Activated T-cell treated with anti-CD3 and anti-CD28 coated beads, Interleukin-2, amount 50 U/mL, for 72 hours (primary cell): Measurements from ENCODE around the gene NPLOC4. TPM values are rescaled to one million over a fixed set of nuclear protein-coding genes. Genes with fewer than 3 reads are reported as not detected.

Source experiments
- ATAC-seq, 2 donors: fragments of 150-1000 bp; cut with Tn5 transposase; replicated peaks in 1 of 2; 2 replicates each; pipeline ENCODE4 v1.10.0; 2021; ENCODE audit warnings: moderate library complexity in 2 of 2, mild to moderate bottlenecking in 1 of 2
- DNase-seq, 2 donors: peaks; one replicate each; pipeline ENCODE4 v3.0.0; 2021 to 2022; ENCODE audit warnings: mixed read lengths in 1 of 2
- H3K27ac Mint-ChIP-seq: one replicate; pipeline ENCODE4 v1.8.0; 2022; ENCODE audit warnings: mild to moderate bottlenecking, moderate library complexity, mixed read lengths
- H3K27me3 Mint-ChIP-seq: one replicate; pipeline ENCODE4 v1.8.0; 2022; ENCODE audit warnings: low read depth, mixed read lengths
- H3K36me3 Mint-ChIP-seq, 2 donors: one replicate each; pipeline ENCODE4 v1.8.0; 2022; ENCODE audit warnings: mixed read lengths in 2 of 2, mild to moderate bottlenecking in 1 of 2; ENCODE audit not compliant: insufficient read depth in 2 of 2
- H3K4me1 Mint-ChIP-seq: one replicate; pipeline ENCODE4 v1.8.0; 2022; ENCODE audit warnings: low read depth, mixed read lengths
- H3K4me3 Mint-ChIP-seq, 2 donors: one replicate each; pipeline ENCODE4 v1.8.0; 2022; ENCODE audit warnings: mild to moderate bottlenecking in 2 of 2, mixed read lengths in 2 of 2, moderate library complexity in 2 of 2
- H3K9me3 Mint-ChIP-seq, 2 donors: one replicate each; pipeline ENCODE4 v1.8.0; 2022; ENCODE audit warnings: mixed read lengths in 2 of 2
- total RNA-seq, 2 donors: library from RNA; stranded (reverse); gene quantifications; one replicate each; pipeline ENCODE4 v1.2.3, GENCODE V29; 2022

Gene NPLOC4
- total RNA-seq, 2 donors from 2014 or later = 89.7 to 107 TPM

DNA sequence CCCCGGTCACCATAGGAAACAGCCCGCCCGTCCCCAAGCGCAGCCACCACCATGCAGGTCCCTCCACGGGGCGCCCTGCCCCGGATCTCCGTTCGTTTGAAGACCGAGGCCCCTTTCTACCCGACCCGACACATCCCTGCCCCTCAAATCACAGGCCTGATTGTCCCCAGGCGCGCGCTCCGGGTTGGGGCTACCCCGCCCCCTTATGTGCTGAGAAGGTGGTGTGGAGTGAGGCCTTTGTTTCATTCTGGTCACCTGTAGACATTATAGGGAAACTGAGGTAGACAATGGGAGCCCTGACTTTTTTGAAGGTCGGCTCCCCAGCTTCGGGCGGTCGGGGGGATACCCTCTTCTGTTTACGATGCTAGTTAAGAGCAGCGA lies 123.5 kb downstream of the NPLOC4 start:
- H3K4me1 Mint-ChIP-seq = peaks cover 45% of the 10 kb centered on the region
- peak; percentile 32 to 49 for ATAC-seq

GRCh38 chr17:81512562-81513371 lies 124.1 kb downstream of the NPLOC4 start, which contains the start of gene ACTG1:
Gene ACTG1, minus strand, starts transcription at chr17:81512799. Its CDS starts 445 bp downstream, at chr17:81512354.
- ATAC-seq (peak; percentile 61 to 63), DNase-seq (peak; percentile 92 to 95)
- Mint-ChIP-seq H3K9me3 (no peaks in the 10 kb centered on the region), H3K27ac (peak within 1 kb of the TSS; percentile 99), H3K4me1 (peaks cover 45% of the 10 kb centered on the region), H3K27me3 (no peaks in the 10 kb centered on the region), H3K36me3 (peaks cover 31 to 34% of the 10 kb centered on the region in 2 donors), H3K4me3 (peak within 1 kb of the TSS; percentile 99 to 100)

More for the DNA sequence above, 123.5 kb downstream of the NPLOC4 start:
- peak overlapping the region; percentile 75 for H3K27ac Mint-ChIP-seq
- DNase-seq = peak; percentile 78 to 86
- no peaks in the 10 kb centered on the region for H3K27me3 Mint-ChIP-seq
- no peaks in the 10 kb centered on the region for H3K9me3 Mint-ChIP-seq
- peak overlapping the region; percentile 85 to 92 for H3K4me3 Mint-ChIP-seq
- peaks cover 31 to 34% of the 10 kb centered on the region in 2 donors for H3K36me3 Mint-ChIP-seq

GRCh38 chr17:81511804-81512561 lies 124.9 kb downstream of the NPLOC4 start:
- ATAC-seq = peak in 1 of 2 donors; percentile 2
- H3K4me3 Mint-ChIP-seq = peak overlapping the region; percentile 99 to 100
- peak; percentile 53 to 56 for DNase-seq
- no peaks in the 10 kb centered on the region for H3K9me3 Mint-ChIP-seq
- H3K27me3 Mint-ChIP-seq = no peaks in the 10 kb centered on the region
- H3K36me3 Mint-ChIP-seq = peaks cover 31 to 36% of the 10 kb centered on the region in 2 donors
- peaks cover 47% of the 10 kb centered on the region for H3K4me1 Mint-ChIP-seq
- peak overlapping the region; percentile 99 for H3K27ac Mint-ChIP-seq

DNA sequence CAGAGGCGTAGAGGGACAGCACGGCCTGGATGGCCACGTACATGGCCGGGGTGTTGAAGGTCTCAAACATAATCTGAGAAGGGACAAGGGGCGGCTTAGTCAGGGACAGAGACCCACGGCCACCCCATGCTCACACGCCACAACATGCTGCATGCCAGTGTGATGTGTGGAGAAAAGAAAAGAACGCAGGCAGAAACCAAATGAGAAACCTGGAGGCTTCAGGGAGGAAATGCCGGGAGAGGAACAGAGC lies 125.4 kb downstream of the NPLOC4 start:
- Mint-ChIP-seq H3K4me1 (peaks cover 44% of the 10 kb centered on the region), H3K4me3 (peak overlapping the region; percentile 99 to 100), H3K27ac (peak overlapping the region; percentile 99), H3K9me3 (no peaks in the 10 kb centered on the region), H3K36me3 (peaks cover 31 to 36% of the 10 kb centered on the region in 2 donors), H3K27me3 (no peaks in the 10 kb centered on the region)
- no peak for DNase-seq
- ATAC-seq = no peak

GRCh38 chr17:81510785-81511553 lies 125.9 kb downstream of the NPLOC4 start:
- ATAC-seq = no peak

GRCh38 chr17:81509972-81510784 lies 126.7 kb downstream of the NPLOC4 start:
- H3K27ac Mint-ChIP-seq = peak overlapping the region; percentile 99
- no peaks in the 10 kb centered on the region for H3K9me3 Mint-ChIP-seq
- DNase-seq (no peak), ATAC-seq (no peak)
- H3K4me3 Mint-ChIP-seq = peak overlapping the region; percentile 99 to 100
- peaks cover 31 to 36% of the 10 kb centered on the region in 2 donors for H3K36me3 Mint-ChIP-seq
- peaks cover 36% of the 10 kb centered on the region for H3K4me1 Mint-ChIP-seq
- H3K27me3 Mint-ChIP-seq = no peaks in the 10 kb centered on the region

More at GRCh38 chr17:81510785-81511553, 125.9 kb downstream of the NPLOC4 start:
- no peaks in the 10 kb centered on the region for H3K27me3 Mint-ChIP-seq
- H3K4me1 Mint-ChIP-seq = peaks cover 39% of the 10 kb centered on the region
- H3K36me3 Mint-ChIP-seq = peaks cover 31 to 36% of the 10 kb centered on the region in 2 donors
- peak; percentile 53 to 58 for DNase-seq
- H3K27ac Mint-ChIP-seq = peak overlapping the region; percentile 99
- no peaks in the 10 kb centered on the region for H3K9me3 Mint-ChIP-seq
- peak overlapping the region; percentile 99 to 100 for H3K4me3 Mint-ChIP-seq

GRCh38 chr17:81509207-81509971 lies 127.5 kb downstream of the NPLOC4 start:
- DNase-seq = no peak
- no peak for ATAC-seq
- Mint-ChIP-seq H3K4me3 (peak overlapping the region; percentile 99 to 100), H3K9me3 (no peaks in the 10 kb centered on the region), H3K4me1 (peaks cover 36% of the 10 kb centered on the region), H3K27me3 (no peaks in the 10 kb centered on the region), H3K27ac (peak overlapping the region; percentile 99), H3K36me3 (peaks cover 31 to 36% of the 10 kb centered on the region in 2 donors)

- ATAC-seq (no peak), DNase-seq (no peak)
- no peaks in the 10 kb centered on the region for H3K9me3 Mint-ChIP-seq
- H3K4me3 Mint-ChIP-seq = peak overlapping the region; percentile 99 to 100
- peaks cover 31 to 36% of the 10 kb centered on the region in 2 donors for H3K36me3 Mint-ChIP-seq
- peak overlapping the region; percentile 99 for H3K27ac Mint-ChIP-seq
- no peaks in the 10 kb centered on the region for H3K27me3 Mint-ChIP-seq
- peaks cover 36% of the 10 kb centered on the region for H3K4me1 Mint-ChIP-seq
Measured at GRCh38 chr17:81508639-81509206, 128.2 kb downstream of the NPLOC4 start.

Other genes starting within 250 kb of the NPLOC4 start
- gene BAHCC1, start 241.7 kb downstream of the NPLOC4 start, total RNA-seq = under 1 TPM; 0.02 to 0.14 TPM
- gene ACTG1, start 124.3 kb downstream of the NPLOC4 start, total RNA-seq = 1,000 to 10,000 TPM; 3,862 to 3,966 TPM
- 1 to 10 TPM in 1 of 2 donors, under 1 TPM in 1; 0.95 to 1.8 TPM for gene FSCN2, start 108.7 kb downstream of the NPLOC4 start, total RNA-seq
- 10 to 100 TPM; 21.3 to 29.1 TPM for gene FAAP100, start 84.8 kb downstream of the NPLOC4 start, total RNA-seq
- 1 to 10 TPM in 1 of 2 donors, under 1 TPM in 1; 0.63 to 1.1 TPM for gene TSPAN10, start 84 bp upstream of the NPLOC4 start, total RNA-seq
- gene PDE6G, start 19.4 kb upstream of the NPLOC4 start, total RNA-seq = 1 to 10 TPM; 4.2 to 4.4 TPM
- gene OXLD1, start 29.5 kb upstream of the NPLOC4 start, total RNA-seq = 10 to 100 TPM; 49.1 to 58.8 TPM
- 10 to 100 TPM; 26.1 to 46.5 TPM for gene CCDC137, start 29.6 kb upstream of the NPLOC4 start, total RNA-seq
- 10 to 100 TPM; 33.0 to 45.3 TPM for gene ARL16, start 46.7 kb upstream of the NPLOC4 start, total RNA-seq
- 10 to 100 TPM; 95.5 to 96.0 TPM for gene HGS, start 46.9 kb upstream of the NPLOC4 start, total RNA-seq
- 10 to 100 TPM; 49.1 to 64.7 TPM for gene MRPL12, start 66.3 kb upstream of the NPLOC4 start, total RNA-seq
- 10 to 100 TPM in 1 of 2 donors, 1 to 10 TPM in 1; 9.2 to 11.3 TPM for gene SLC25A10, start 75.2 kb upstream of the NPLOC4 start, total RNA-seq
- under 1 TPM in 1 of 2 donors, not detected in 1; 0.17 TPM for gene GCGR, start 167.0 kb upstream of the NPLOC4 start, total RNA-seq
- gene MCRIP1, start 196.2 kb upstream of the NPLOC4 start, total RNA-seq = 10 to 100 TPM; 61.9 to 77.2 TPM
- gene PPP1R27, start 197.9 kb upstream of the NPLOC4 start, total RNA-seq = not detected
- gene P4HB, start 223.4 kb upstream of the NPLOC4 start, total RNA-seq = 100 to 1,000 TPM; 430 to 436 TPM
- gene ARHGDIA, start 234.2 kb upstream of the NPLOC4 start, total RNA-seq = 100 to 1,000 TPM; 369 to 410 TPM